Fibroblast of peridontal ligament (primary cell): ENCODE measurements around the gene MFAP4.

Experiments used
- DNase-seq: peaks from one replicate; pipeline ENCODE4 v3.0.0-alpha.2; 2010; ENCODE audit errors: extremely low read depth

MFAP4 gene

DNA sequence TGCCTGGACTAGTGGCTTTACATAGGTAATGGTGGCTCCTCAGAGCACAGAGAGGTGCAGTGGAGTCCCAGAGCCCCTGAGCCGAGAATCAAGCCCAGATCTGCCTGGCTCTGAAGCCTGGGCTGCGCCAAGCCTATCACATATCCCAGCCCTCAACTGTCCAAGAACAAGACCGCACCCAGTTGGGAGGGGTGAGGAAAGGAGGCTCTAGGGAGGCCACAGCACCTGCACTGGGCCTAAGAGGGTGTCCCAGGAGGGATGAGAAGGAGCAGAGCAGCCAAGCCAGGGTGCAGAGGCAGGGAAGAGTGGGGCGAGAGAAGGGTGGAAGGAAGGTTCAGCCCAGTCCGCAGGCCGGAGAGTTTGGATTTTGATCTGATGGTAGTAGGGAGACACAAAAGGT is 23.1 kb upstream of the MFAP4 start:
- DNase-seq: no peak

DNA sequence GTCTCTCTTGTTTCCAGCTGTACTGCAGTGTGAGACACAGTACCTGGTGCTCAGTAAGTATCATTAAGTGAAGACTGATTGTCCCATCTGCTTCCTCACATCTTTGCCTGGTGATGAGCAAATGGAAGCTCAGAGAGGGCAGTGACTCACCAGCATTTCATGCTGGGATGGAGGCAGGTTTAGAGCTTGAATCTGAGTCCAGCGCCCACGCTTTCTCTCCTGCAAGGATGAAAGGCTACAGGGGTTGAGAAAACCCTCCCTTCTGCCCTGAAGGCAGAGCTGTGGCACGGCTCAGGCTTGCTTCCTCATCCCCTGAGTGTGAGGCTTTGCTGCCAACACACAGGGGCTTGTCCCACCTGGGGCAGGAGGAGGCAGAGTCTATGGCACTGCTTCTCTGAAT is 22.5 kb upstream of the MFAP4 start:
- no peak for DNase-seq

DNA sequence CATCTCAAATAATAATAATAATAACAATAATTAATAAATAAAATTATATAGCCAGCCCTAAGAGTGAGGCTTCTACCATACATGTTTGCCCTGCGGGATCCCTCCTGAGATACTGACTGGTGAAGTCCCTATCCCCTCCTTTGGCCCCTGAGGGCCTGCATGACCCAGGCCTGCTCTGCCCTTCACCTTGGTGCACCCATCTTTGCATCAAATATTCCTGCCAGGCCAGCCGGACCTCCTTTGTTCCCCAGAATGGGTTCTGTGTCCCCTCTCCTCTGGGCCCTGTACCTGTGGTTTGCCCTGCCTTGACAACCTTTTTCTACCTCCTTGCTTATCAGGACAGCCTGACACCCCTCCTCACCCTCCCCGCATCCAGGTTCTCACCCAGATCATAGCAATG is 22.1 kb upstream of the MFAP4 start:
- no peak for DNase-seq

GRCh38 chr17:19408346-19408710 is 21.3 kb upstream of the MFAP4 start:
- DNase-seq: no peak

GRCh38 chr17:19407601-19408345 is 20.8 kb upstream of the MFAP4 start:
- no peak for DNase-seq

DNA sequence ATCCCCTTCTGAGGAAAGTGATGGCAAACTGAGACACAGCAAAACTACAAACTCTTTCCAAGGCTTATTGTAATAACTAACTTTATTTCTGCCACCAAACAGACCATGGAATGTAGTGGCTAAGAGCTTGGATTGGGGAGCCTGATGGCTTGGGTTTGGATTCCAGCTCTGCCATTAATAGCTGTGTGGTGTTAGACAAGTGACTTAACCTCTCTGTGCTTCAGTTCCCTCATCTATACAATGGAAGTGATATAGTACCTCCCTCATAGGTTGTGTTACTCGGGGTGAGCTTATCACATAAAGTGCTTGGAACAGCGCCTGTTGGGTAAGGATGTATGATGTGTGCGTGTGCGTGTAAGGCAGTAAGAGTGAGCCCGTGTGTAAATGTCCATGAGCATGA is 18.1 kb upstream of the MFAP4 start:
- DNase-seq: no peak

- no peak for DNase-seq
Measured at GRCh38 chr17:19404264-19404663, 17.3 kb upstream of the MFAP4 start.

DNA sequence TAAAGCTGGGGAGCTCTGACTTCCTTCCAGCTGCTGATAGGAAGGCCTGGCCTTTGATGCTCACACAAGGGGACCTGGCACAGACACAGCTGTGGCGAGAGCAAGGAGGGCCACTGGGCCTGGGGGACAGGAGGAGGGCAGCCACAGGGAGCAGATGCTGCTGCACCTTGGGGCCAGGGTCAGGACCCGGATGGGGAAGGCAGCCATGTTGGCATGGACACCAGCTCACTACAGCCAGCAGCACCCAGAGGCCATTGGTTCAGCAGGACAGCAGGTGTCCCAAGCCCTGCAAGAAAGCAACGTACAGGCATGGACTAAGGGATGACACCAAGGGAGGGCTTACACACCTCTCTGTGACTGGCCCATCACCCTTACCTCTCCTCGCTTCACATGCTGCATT is 16.0 kb upstream of the MFAP4 start:
- DNase-seq: no peak

- no peak for DNase-seq
Measured at GRCh38 chr17:19402171-19402570, 15.2 kb upstream of the MFAP4 start.

GRCh38 chr17:19401321-19402010 is 14.5 kb upstream of the MFAP4 start:
- DNase-seq: no peak

- DNase-seq: no peak
Measured at GRCh38 chr17:19399750-19400450, 12.9 kb upstream of the MFAP4 start.

DNA sequence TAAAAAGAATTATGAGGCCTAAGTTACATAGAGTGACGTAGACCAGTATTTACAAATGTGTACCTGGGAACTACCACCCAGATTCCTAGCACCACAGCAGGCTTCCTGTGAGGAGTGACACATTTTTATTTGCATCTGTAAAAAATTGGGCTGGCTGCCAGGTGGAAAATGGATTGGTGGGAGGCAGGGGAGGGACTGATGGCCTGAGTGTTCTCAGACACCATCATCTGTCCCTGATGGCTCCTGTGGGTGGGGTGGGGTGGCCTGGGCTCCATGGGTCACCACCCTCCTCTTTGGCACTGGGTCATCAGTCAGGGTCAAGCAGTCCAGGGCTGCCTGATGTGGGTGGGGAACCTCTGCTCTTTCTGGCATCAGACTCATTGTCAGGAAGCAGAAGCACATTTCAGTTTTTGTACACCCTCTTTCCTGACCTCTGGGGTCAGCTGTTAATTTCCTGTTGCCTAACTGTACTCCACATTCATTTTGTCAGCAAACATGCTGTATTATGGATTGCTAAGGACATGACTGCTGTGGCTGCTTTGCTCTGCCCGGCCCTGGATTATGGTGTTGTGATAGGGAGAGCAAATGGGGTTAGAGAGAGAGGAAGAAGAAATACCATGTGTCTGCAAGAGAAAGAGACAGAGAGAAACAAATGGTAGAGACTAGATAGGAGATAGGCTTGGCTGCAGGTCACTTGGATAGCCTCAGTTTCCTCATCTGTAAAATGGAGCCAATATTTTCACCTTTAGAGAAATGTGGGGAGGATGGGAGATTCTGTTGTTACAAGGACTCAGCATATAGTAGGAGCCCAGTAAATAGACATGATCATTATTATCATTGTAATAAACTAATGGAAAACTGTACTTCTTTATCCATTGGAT is 11.6 kb upstream of the MFAP4 start:
- no peak for DNase-seq

DNA sequence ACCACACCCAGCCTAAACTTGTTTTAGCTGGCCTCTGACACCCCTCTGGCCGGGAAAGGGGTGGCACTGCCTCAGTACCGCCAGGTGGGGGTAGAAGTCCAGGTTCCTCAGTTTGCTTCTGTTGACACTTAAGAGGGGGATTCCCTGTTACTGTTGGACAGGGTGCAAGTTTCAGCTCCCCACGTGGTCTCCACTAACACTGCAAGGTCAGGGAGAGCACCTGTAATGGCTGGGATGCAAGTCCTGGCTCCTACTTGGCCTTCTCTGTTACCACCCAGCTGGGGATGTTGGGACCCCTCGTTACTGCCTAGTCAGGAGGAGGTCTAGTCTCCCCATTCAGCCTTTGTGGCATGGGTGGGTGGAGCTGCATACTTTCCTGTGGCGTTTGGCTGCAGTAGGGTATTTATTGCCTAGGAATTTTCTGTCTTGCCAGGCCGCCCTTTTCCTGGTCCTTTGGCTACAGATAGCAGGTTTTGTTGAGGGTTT is 10.6 kb upstream of the MFAP4 start:
- no peak for DNase-seq

DNA sequence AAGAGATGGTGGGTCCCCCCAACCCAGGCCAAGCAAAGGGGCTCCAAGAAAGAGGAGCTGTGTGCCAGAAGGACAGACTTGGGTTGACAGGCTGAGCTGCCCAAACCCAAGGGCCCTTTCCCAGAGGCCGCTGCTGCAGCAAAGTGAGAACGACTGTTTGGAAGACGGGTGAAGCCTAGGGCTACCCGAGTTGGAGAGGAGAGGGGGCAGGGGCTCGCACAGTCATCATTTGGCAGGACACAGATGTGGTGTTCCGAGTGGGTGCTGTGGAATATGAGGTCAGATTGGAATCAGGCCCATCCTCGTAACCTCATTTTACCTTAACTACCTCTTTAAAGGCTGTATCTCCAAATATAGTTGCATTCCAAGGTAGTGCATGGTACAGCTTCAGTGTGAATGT is 5.3 kb upstream of the MFAP4 start:
- DNase-seq: no peak

GRCh38 chr17:19391432-19391831 is 4.4 kb upstream of the MFAP4 start:
- DNase-seq: no peak

DNA sequence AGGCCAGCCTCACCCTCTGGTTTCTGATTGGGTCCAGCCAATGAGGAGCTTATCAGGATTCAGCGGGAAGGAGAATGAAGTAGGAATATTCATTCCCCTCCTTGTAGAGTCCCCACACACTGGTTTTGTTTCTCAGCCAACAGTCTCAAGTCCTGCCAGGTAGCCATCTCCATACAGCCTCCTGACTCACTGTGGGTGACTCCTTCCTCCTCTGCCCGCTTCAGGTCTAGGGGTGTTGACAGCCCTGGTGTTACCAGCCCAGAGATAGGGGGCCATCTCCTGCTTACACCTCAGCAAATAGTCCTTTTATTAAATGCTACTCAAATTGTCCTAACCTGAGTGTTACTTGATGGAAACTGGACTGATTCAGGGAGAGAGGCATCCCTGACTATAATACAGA is 4.0 kb upstream of the MFAP4 start:
- no peak for DNase-seq

DNA sequence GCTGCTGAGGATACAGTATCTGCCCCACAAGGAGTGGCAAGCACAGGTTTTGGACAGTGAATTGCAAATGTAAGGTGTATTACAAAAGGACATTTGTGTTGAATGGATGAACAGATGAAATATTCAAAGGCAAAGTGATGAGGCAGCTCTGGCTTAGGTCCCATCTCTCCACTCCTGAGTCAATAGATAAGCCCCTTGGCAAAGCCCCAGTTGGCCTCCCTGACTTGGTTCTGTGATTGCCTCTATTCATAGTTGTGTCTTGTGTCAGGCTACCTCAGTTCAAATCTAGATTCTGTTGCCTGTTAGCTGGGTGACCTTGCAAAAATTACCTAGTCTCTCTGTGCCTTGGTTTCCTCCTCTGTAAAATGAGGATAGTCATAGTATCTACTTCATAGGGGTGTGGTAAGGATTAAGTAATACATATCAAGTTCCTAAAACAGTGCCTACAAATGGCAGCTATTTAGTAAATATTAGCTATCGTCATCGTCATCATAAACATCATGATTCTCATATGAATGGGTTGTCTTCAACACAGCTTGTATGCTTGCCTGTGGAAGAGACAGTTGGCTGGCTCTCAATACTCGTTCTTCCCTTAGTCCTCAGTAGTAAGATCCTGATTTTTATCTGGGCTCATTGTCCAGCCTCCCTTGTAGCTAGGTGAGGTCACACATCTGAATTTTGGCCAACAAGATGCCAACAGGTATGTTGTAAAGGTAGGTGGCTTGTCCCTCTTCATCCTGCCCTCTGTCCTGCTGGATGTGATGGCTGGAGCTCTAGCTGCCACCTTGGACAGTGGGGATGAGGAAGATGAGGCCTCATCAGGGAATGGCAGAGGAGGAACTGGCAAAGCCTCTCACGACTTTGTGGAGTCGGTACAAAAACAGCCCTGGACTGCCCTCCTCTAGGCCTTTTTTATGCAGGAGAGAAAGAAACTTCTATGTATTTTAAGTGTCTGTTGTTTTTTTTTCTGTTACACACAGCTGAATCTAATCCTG is 2.1 kb upstream of the MFAP4 start:
- DNase-seq: no peak

GRCh38 chr17:19387921-19388521 is 1.0 kb upstream of the MFAP4 start:
- DNase-seq: peak; percentile 85

- DNase-seq: peak; percentile 73
Measured at GRCh38 chr17:19386051-19386929, 700 bp downstream of the MFAP4 start.
